ELR (cell line): Measurements from ENCODE around the gene COL4A6.

Source experiments
- DNase-seq: peaks from one replicate; pipeline ENCODE4 v3.0.0-alpha.2; 2015; ENCODE audit warnings: low read depth

COL4A6 gene

GRCh38 chrX:108216919-108217571 lies 221.2 kb downstream of the COL4A6 start:
- DNase-seq, result no peak

- DNase-seq, result no peak
Observed at GRCh38 chrX:108216405-108216804, 221.8 kb downstream of the COL4A6 start.

GRCh38 chrX:108211301-108211700 lies 226.9 kb downstream of the COL4A6 start:
- no peak for DNase-seq

- DNase-seq, result no peak
Observed at GRCh38 chrX:108209006-108209554, 229.1 kb downstream of the COL4A6 start.

- DNase-seq, result no peak
Observed at GRCh38 chrX:108203540-108203939, 234.7 kb downstream of the COL4A6 start.

- peak; percentile 61 for DNase-seq
Observed at GRCh38 chrX:108199691-108200090, 238.5 kb downstream of the COL4A6 start.

GRCh38 chrX:108199041-108199440 lies 239.2 kb downstream of the COL4A6 start:
- DNase-seq, result no peak

GRCh38 chrX:108198420-108198819 lies 239.8 kb downstream of the COL4A6 start:
- no peak for DNase-seq

GRCh38 chrX:108186811-108187210 lies 251.4 kb downstream of the COL4A6 start:
- peak; percentile 87 for DNase-seq

GRCh38 chrX:108178143-108178498 lies 260.1 kb downstream of the COL4A6 start:
- no peak for DNase-seq

GRCh38 chrX:108177351-108178142 lies 260.7 kb downstream of the COL4A6 start:
- no peak for DNase-seq

GRCh38 chrX:108173874-108174273 lies 264.3 kb downstream of the COL4A6 start:
- no peak for DNase-seq

- no peak for DNase-seq
Observed at GRCh38 chrX:108171671-108172070, 266.6 kb downstream of the COL4A6 start.

- no peak for DNase-seq
Observed at GRCh38 chrX:108169768-108170167, 268.5 kb downstream of the COL4A6 start.

- no peak for DNase-seq
Observed at GRCh38 chrX:108168961-108169740, 269.1 kb downstream of the COL4A6 start.

GRCh38 chrX:108167211-108167872 lies 270.9 kb downstream of the COL4A6 start:
- peak; percentile 62 for DNase-seq

- DNase-seq, result peak; percentile 54
Observed at GRCh38 chrX:108165383-108166111, 272.7 kb downstream of the COL4A6 start.

GRCh38 chrX:108163333-108164082 lies 274.7 kb downstream of the COL4A6 start:
- DNase-seq, result no peak

GRCh38 chrX:108162265-108162664 lies 276.0 kb downstream of the COL4A6 start:
- no peak for DNase-seq

GRCh38 chrX:108160309-108160708 lies 277.9 kb downstream of the COL4A6 start:
- DNase-seq, result no peak
